Activated naive CD4-positive, alpha-beta T cell treated with anti-CD3 and anti-CD28 coated beads, Interleukin-2, amount 10 ng/mL, durations not matched to agents 7 days and 5 days (primary cell): ENCODE results near the gene NTN4.

Experiments
- CTCF ChIA-PET: fragments of 350-600 bp; sonication (Branson Sonifier 250); formaldehyde crosslinking; loops from one replicate; lab custom pipeline; 2021; ENCODE audit warnings: antibody characterized with exemption; lab: Charles Lee
- DNase-seq: peaks from one replicate; pipeline ENCODE4 v3.0.0-alpha.2; 2020
- H3K27ac Mint-ChIP-seq: one replicate; pipeline ENCODE4 v1.8.0; 2021; ENCODE audit warnings: mild to moderate bottlenecking, moderate library complexity, mixed read lengths
- H3K27me3 Mint-ChIP-seq: one replicate; pipeline ENCODE4 v1.8.0; 2021; ENCODE audit warnings: mild to moderate bottlenecking, mixed read lengths
- H3K36me3 Mint-ChIP-seq: one replicate; pipeline ENCODE4 v1.8.0; 2021; ENCODE audit warnings: mixed read lengths
- H3K4me1 Mint-ChIP-seq: one replicate; pipeline ENCODE4 v1.8.0; 2021; ENCODE audit warnings: mixed read lengths
- H3K4me3 Mint-ChIP-seq: one replicate; pipeline ENCODE4 v1.8.0; 2021; ENCODE audit warnings: mild to moderate bottlenecking, moderate library complexity, mixed read lengths
- H3K9me3 Mint-ChIP-seq: one replicate; pipeline ENCODE4 v1.8.0; 2021; ENCODE audit warnings: mixed read lengths

NTN4 gene

DNA sequence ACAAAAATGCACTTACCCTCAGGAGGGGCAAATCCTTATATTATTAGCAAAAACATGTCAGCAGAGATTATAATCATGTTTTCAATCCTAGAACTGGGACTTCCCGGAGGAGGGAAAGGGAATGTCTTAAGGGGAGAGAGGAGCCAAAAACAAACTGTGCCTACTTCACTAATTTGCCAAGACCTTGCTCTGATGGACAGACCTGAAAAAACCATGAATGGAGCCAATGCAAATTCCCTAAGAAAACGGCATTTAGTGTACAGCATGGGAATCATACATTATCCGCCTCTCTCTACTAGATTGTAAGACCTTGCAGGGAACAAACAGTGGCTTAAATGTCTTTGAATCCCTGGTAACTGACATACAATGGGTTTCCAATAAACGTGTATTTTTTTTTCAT, 70.4 kb downstream of the NTN4 start:
- H3K27ac Mint-ChIP-seq: no peak overlapping the region
- H3K36me3 Mint-ChIP-seq: no peaks in the 10 kb centered on the region
- CTCF ChIA-PET: no interaction called here
- H3K4me1 Mint-ChIP-seq: no peaks in the 10 kb centered on the region
- no peaks in the 10 kb centered on the region for H3K9me3 Mint-ChIP-seq
- H3K4me3 Mint-ChIP-seq: no peak overlapping the region
- DNase-seq: no peak
- no peaks in the 10 kb centered on the region for H3K27me3 Mint-ChIP-seq

DNA sequence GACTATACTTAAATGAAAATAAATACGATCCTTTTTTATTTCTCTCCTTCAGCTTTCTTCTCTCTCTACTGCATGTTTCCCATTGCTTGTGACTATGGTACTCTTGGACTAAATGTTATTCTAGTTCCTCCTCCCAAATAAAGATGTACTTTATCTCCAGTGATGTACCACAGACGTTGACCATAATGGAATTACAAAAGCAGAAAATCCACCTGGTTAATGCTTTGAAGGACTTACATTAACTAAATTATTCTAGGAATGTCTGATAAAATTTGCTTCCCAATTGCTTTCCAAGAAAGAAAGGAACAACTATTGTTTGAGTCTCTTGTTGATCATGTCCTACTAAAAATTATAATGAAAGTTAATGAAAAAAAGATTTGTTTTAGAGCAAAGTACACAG, 71.8 kb downstream of the NTN4 start:
- Mint-ChIP-seq H3K27ac (no peak overlapping the region), H3K9me3 (no peaks in the 10 kb centered on the region), H3K36me3 (no peaks in the 10 kb centered on the region), H3K4me3 (no peak overlapping the region), H3K4me1 (no peaks in the 10 kb centered on the region), H3K27me3 (no peaks in the 10 kb centered on the region)
- no peak for DNase-seq
- CTCF ChIA-PET: no interaction called here

DNA sequence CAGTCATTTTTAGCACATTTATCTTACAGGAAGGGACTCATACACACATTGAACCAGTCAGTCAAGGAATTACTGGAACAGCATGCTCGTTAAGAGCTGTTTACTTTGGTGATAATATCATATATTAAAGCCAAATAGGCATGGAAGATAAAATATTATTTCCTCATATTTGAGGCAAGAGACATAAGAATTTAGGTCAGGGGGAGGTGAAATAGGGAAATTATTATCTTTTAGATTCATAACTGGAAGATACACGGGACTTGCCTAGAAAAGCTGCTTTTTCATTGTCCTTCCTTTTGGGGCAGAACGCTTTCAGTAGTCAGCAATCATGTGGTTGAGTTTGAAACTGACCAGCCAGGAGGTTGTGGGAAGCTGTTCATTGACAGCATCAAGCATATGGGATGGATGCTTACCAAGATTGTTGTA, 72.5 kb downstream of the NTN4 start:
- H3K27ac Mint-ChIP-seq: no peak overlapping the region
- CTCF ChIA-PET: no interaction called here
- H3K4me3 Mint-ChIP-seq: no peak overlapping the region
- H3K4me1 Mint-ChIP-seq: no peaks in the 10 kb centered on the region
- no peak for DNase-seq
- no peaks in the 10 kb centered on the region for H3K27me3 Mint-ChIP-seq
- H3K36me3 Mint-ChIP-seq: no peaks in the 10 kb centered on the region
- H3K9me3 Mint-ChIP-seq: no peaks in the 10 kb centered on the region

DNA sequence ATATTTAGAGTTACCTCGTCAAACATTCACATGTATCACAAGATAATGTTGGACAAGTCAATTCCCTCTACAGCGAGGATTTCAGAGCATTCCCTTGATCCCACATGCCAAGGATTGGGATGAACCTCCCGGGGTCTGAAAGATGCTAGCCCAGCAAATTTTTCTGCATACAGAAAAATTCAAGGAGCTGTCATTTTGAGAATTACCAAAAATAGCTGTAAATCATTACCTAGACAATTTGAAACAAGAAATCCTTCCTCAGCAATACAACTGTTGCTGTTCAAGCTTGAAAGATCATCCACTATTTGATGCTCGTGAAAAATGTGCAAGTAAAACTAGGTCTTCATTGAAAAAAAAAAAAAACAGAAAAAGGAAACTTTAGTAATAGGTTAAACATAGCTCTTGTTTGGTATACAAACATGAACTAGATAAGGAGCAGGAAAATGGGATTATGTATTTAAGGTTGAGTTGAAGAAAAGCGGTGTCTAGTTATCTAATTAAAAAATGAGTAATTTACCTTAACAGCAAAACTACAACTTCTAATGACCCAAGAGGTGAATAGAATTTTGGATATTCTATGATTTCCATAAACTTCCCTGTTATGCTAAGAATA, 73.1 kb downstream of the NTN4 start:
- CTCF ChIA-PET: no interaction called here
- no peak for DNase-seq
- H3K4me3 Mint-ChIP-seq: no peak overlapping the region

DNA sequence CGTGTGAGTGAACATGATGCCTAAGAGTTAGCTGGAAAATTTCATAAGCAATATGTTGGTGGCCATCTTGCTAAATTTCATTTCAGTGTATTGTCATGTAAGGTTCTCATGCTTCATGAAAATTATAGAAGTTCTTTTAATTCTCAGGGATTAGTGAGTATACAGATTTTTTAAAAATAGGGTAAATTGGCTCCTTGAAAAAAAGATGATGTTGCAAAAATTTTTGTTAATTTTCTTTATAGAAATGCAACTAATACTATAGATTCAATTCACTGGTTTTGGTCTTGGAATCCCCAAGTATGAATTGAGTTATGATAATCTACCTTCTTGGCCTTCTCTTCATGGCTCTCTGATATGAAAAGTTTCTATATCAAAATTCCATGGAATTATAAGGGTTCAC, 75.4 kb downstream of the NTN4 start:
- no peaks in the 10 kb centered on the region for H3K4me1 Mint-ChIP-seq
- CTCF ChIA-PET: no interaction called here
- H3K9me3 Mint-ChIP-seq: no peaks in the 10 kb centered on the region
- no peaks in the 10 kb centered on the region for H3K36me3 Mint-ChIP-seq
- no peak overlapping the region for H3K4me3 Mint-ChIP-seq
- DNase-seq: no peak
- H3K27ac Mint-ChIP-seq: no peak overlapping the region
- no peaks in the 10 kb centered on the region for H3K27me3 Mint-ChIP-seq

More for the DNA sequence above, 73.1 kb downstream of the NTN4 start:
- H3K27ac Mint-ChIP-seq: no peak overlapping the region
- H3K36me3 Mint-ChIP-seq: no peaks in the 10 kb centered on the region
- H3K4me1 Mint-ChIP-seq: no peaks in the 10 kb centered on the region
- no peaks in the 10 kb centered on the region for H3K9me3 Mint-ChIP-seq
- H3K27me3 Mint-ChIP-seq: no peaks in the 10 kb centered on the region

DNA sequence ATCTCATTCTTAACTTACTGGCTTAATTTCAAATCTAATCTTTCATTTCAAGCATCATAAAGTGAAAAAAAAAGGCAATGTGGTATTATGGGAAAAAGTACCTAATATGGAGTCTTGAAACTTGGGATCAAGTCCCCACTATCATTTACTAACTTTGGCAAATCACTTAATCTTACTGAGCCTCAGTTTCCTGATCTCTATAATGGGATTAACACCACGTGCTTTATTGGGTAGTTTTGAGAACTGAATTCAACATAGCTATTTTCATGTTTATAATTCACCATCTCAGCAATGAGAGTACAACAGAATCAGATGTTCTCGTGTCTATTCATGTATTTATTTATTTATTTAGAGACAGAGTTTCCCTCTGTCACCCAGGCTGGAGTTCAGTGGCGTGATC, 78.3 kb downstream of the NTN4 start:
- H3K4me3 Mint-ChIP-seq: no peak overlapping the region
- H3K27ac Mint-ChIP-seq: no peak overlapping the region
- H3K27me3 Mint-ChIP-seq: peaks cover 3% of the 10 kb centered on the region
- no peaks in the 10 kb centered on the region for H3K4me1 Mint-ChIP-seq
- CTCF ChIA-PET: no interaction called here
- DNase-seq: no peak
- no peaks in the 10 kb centered on the region for H3K36me3 Mint-ChIP-seq
- H3K9me3 Mint-ChIP-seq: no peaks in the 10 kb centered on the region

DNA sequence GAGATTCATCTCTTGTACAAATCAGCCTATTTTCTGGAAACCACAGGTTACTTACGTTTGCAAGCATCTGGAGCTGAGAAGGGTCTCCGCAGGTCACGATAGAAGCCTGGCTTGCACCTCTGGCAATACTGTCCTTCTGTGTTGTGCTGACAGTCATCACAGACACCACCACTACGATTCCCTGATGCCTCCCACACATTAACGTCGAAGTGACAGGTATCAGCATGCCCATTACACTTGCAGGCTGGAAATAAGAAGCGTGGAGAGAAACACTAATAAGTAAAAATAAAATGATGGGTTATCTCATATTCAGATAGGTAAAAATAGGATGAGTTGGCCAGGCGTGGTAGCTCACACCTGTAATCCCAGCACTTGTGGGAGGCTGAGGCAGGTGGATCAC, 80.2 kb downstream of the NTN4 start:
- no peak overlapping the region for H3K4me3 Mint-ChIP-seq
- DNase-seq: no peak

DNA sequence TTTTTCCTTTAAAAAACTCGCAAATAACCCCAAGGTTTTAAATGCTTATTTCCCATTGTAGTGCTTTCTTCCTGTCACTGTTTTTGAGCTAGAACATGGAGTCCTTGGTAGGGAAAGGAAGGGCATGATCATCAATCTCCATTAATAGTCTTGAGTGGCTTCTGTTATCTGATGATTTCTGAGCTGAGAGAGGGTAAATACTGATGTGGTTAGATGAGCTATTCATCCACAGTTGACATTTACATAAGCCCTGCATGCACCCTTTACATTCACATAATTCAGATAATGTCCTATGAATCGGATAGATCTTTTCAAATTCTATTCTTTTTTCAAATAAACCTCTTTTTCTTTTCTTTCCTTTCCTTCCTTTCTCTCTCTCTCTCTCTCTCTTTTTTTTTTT, 81.4 kb downstream of the NTN4 start:
- CTCF ChIA-PET: no interaction called here
- Mint-ChIP-seq H3K27me3 (peaks cover 3% of the 10 kb centered on the region), H3K27ac (no peak overlapping the region), H3K4me3 (no peak overlapping the region), H3K36me3 (no peaks in the 10 kb centered on the region), H3K4me1 (no peaks in the 10 kb centered on the region), H3K9me3 (no peaks in the 10 kb centered on the region)
- DNase-seq: no peak

More for the DNA sequence above, 80.2 kb downstream of the NTN4 start:
- Mint-ChIP-seq H3K4me1 (no peaks in the 10 kb centered on the region), H3K27me3 (peaks cover 3% of the 10 kb centered on the region), H3K9me3 (no peaks in the 10 kb centered on the region), H3K27ac (no peak overlapping the region), H3K36me3 (no peaks in the 10 kb centered on the region)
- CTCF ChIA-PET: interaction anchor here (0.7 kb wide), 1 partner anchor 593 kb away, joined by 3 read pairs; no protein-coding TSS in a partner anchor

DNA sequence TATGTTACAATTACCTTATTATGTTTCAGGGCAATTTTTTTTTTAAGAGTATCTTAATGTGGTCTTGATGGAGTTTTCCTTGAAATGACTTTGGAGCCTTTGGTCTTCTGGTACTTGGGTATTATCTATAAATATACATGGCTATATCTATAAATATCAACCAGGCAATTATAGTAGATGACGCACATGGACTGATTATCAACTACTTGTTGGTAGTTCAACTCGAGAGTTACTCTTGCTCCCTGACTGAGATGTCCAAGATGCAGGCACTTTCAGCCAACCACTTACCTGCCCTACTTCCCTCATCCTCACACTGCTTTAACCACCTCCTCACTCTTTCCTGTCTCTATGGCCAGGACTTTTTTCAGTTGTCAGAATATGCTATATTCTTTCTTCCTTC, 85.4 kb downstream of the NTN4 start:
- Mint-ChIP-seq H3K4me1 (no peaks in the 10 kb centered on the region), H3K9me3 (no peaks in the 10 kb centered on the region), H3K4me3 (no peak overlapping the region), H3K27ac (no peak overlapping the region), H3K36me3 (no peaks in the 10 kb centered on the region), H3K27me3 (peaks cover 10% of the 10 kb centered on the region)
- CTCF ChIA-PET: no interaction called here
- no peak for DNase-seq

DNA sequence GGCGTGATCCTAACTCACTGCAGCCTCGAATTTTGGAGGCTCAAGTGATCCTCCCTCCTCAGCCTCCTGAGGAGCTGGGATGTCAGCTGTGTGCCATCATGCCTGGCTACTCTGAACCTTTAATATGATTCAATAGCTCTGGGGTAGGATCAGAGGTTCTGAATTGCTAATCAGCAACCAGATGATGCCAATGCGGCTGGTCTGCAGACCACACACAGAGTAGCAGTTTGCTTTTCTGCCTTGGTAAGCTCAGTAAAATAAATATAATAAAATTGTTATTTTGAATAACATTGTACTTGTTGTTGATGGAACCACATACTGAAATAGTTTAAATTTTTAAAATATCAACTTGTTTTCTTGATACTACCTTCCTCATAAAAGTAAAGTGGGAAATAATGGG, 86.6 kb downstream of the NTN4 start:
- CTCF ChIA-PET: no interaction called here
- no peaks in the 10 kb centered on the region for H3K9me3 Mint-ChIP-seq

DNA sequence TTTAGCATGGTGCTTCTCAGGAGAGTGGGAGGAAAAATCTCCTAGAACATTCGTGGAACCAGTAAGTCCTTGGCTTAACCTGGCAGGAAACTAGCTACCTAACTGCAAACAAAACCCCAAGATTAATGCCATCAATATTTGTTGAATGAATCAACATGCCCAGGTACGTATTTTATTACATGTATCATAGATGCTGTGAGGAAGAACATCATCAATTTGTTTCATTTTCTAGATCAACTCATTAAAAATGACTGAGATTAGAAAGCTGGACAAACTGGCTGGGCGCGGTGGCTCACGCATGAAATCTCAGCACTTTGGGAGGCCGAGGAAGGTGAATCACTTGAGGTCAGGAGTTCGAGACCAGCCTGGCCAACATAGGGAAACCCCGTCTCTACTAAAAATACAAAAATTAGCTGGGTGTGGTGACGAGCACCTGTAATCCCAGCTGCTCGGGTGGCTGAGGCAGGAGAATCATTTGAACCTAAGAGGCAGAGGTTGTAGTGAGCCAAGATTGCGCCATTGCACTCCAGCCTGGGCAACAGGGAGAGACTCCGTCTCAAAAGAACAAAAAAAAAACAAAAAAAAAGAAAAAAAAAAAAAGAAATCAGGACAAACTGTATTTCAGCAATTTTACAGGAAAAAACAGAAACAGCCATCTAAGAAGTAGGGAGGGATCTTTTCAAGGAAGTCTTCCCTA, 88.7 kb downstream of the NTN4 start:
- no peak for DNase-seq
- H3K9me3 Mint-ChIP-seq: no peaks in the 10 kb centered on the region
- CTCF ChIA-PET: no interaction called here
- H3K27ac Mint-ChIP-seq: no peak overlapping the region
- H3K36me3 Mint-ChIP-seq: no peaks in the 10 kb centered on the region
- no peaks in the 10 kb centered on the region for H3K4me1 Mint-ChIP-seq
- H3K4me3 Mint-ChIP-seq: no peak overlapping the region
- peaks cover 9% of the 10 kb centered on the region for H3K27me3 Mint-ChIP-seq

More for the DNA sequence above, 86.6 kb downstream of the NTN4 start:
- peaks cover 9% of the 10 kb centered on the region for H3K27me3 Mint-ChIP-seq
- H3K36me3 Mint-ChIP-seq: no peaks in the 10 kb centered on the region
- H3K4me3 Mint-ChIP-seq: no peak overlapping the region
- H3K27ac Mint-ChIP-seq: no peak overlapping the region
- no peaks in the 10 kb centered on the region for H3K4me1 Mint-ChIP-seq
- no peak for DNase-seq

DNA sequence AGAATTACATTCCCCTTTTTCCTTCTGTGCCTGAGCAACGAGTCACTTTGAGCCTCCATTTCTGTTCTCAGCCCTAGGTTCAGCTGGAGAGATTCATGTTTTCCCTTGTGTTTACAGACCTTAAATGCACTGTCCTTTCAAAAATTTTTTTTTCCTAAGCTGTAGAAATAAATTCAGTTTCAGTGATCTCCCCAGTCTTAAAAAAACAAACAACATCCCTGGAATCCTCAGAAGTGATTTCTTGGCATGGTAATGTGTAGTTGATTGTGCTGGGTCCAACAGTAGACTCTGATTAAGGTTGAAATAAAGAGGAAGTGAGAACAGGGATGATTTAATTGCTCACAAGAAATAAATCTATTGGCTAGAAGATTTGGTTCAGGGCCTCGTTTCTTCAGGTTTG, 89.3 kb downstream of the NTN4 start:
- H3K27me3 Mint-ChIP-seq: peaks cover 9% of the 10 kb centered on the region
- H3K9me3 Mint-ChIP-seq: no peaks in the 10 kb centered on the region
- H3K4me3 Mint-ChIP-seq: no peak overlapping the region
- H3K36me3 Mint-ChIP-seq: no peaks in the 10 kb centered on the region
- CTCF ChIA-PET: no interaction called here
- H3K4me1 Mint-ChIP-seq: no peaks in the 10 kb centered on the region
- no peak for DNase-seq
- H3K27ac Mint-ChIP-seq: no peak overlapping the region

DNA sequence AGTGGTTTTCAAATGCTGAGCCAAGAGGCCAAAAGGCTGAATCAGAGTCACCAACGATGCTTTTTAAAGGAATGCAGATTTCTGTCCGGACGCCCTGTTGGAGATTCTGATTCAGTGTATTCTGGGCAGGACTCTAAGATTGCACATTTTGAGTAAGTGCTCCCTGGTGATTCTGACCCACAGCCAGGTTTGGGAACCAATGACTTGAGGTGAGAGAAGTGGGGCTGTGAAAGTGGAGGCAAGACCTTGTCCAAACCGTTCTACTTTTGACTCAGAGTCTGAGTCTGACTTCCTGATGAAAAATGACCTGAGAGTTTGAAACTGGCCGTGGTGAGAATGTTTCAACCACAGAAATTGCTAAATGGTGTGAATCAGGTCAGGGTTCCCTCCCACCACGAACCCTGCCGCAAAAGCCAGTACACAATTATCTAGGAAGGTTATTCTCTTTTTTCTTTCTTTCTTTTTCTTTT, 90.2 kb downstream of the NTN4 start:
- H3K4me1 Mint-ChIP-seq: no peaks in the 10 kb centered on the region
- no peaks in the 10 kb centered on the region for H3K9me3 Mint-ChIP-seq
- CTCF ChIA-PET: no interaction called here
- peaks cover 9% of the 10 kb centered on the region for H3K27me3 Mint-ChIP-seq
- no peak overlapping the region for H3K27ac Mint-ChIP-seq
- DNase-seq: no peak
- H3K4me3 Mint-ChIP-seq: no peak overlapping the region
- no peaks in the 10 kb centered on the region for H3K36me3 Mint-ChIP-seq

DNA sequence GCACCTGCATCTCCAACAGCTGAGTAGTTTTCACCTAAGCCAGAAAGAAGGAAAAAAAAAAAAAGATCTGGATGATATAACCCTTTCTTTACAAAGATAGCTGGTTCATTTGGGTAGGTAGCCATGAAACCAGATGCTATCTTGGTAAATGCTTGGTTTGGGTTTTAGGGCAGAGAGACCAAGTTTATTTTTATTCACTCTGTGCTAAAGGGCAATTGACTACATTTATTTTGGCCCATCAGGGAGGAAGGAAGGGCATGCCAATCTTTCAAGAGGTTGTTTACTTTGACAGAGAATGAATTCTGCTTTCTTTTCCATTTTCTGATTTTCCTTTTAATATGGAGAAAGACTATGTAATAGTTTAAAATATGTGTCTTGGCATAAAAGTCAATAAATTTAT, 91.0 kb downstream of the NTN4 start:
- H3K27ac Mint-ChIP-seq: no peak overlapping the region
- no peak overlapping the region for H3K4me3 Mint-ChIP-seq
- CTCF ChIA-PET: no interaction called here

DNA sequence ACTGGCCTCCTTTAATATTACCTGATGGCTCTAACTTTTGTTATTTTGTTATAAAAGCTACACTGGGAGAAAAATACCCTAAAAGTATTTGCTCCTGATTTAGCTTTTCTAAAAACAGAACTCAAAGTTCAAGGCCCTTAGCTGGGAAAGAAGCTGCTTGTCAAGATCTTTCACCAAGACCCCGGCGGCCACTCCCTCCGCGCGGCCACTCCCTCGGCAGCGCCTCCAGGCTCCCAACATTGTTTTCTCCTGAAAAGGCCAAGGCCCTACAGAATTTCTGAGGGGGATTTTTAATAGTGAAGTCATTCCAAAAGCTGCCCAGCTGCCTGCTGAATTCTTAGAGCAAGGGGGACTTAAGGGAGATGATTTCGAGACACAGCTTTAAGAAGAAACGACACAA, 96.4 kb downstream of the NTN4 start:
- Mint-ChIP-seq H3K36me3 (no peaks in the 10 kb centered on the region), H3K9me3 (no peaks in the 10 kb centered on the region), H3K27ac (no peak overlapping the region), H3K27me3 (no peaks in the 10 kb centered on the region), H3K4me1 (no peaks in the 10 kb centered on the region), H3K4me3 (no peak overlapping the region)
- CTCF ChIA-PET: no interaction called here
- no peak for DNase-seq

More for the DNA sequence above, 91.0 kb downstream of the NTN4 start:
- no peaks in the 10 kb centered on the region for H3K9me3 Mint-ChIP-seq
- peaks cover 9% of the 10 kb centered on the region for H3K27me3 Mint-ChIP-seq
- H3K36me3 Mint-ChIP-seq: no peaks in the 10 kb centered on the region
- H3K4me1 Mint-ChIP-seq: no peaks in the 10 kb centered on the region
- DNase-seq: no peak
